DOHH2 (cell line): Measurements from ENCODE around the gene TACR2.

Source experiments
- H3F3A ChIP-seq: fragments of 200-600 bp; sonication (generic), shearing (Covaris generic); 2 replicates; pipeline ENCODE4 v1.6.0; 2016; ENCODE audit warnings: antibody characterized with exemption, mild to moderate bottlenecking; ENCODE audit not compliant: control insufficient read depth, insufficient read depth
- H3K27ac ChIP-seq: fragments of 200-600 bp; sonication (generic); 2 replicates; pipeline ENCODE4 v1.5.1; 2014; ENCODE audit warnings: low read depth, mild to moderate bottlenecking, low read length, moderate library complexity
- H3K27me3 ChIP-seq: fragments of 200-600 bp; sonication (generic); 2 replicates; pipeline ENCODE4 v1.6.1; 2014; ENCODE audit warnings: mild to moderate bottlenecking, low read length, mixed read lengths; ENCODE audit not compliant: control insufficient read depth
- H3K36me3 ChIP-seq: fragments of 200-600 bp; sonication (generic); 2 replicates; pipeline ENCODE4 v1.6.1; 2014; ENCODE audit warnings: mild to moderate bottlenecking, low read length, moderate library complexity, mixed read lengths; ENCODE audit not compliant: control insufficient read depth
- H3K4me1 ChIP-seq: fragments of 200-600 bp; sonication (generic); 2 replicates; pipeline ENCODE4 v1.6.1; 2014; ENCODE audit warnings: mild to moderate bottlenecking, low read length, mixed read lengths; ENCODE audit not compliant: control insufficient read depth
- H3K4me2 ChIP-seq: fragments of 200-600 bp; sonication (generic); 2 replicates; pipeline ENCODE4 v1.6.0; 2014; ENCODE audit warnings: mild to moderate bottlenecking, low read length, moderate library complexity
- H3K4me3 ChIP-seq: fragments of 200-600 bp; sonication (generic); 2 replicates; pipeline ENCODE4 v1.5.1; 2014; ENCODE audit warnings: mild to moderate bottlenecking, low read length, mixed read lengths
- H3K79me2 ChIP-seq: fragments of 200-600 bp; sonication (generic); 2 replicates; pipeline ENCODE4 v1.6.1; 2014; ENCODE audit warnings: mild to moderate bottlenecking, low read length, mixed read lengths; ENCODE audit not compliant: control insufficient read depth
- H3K9me2 ChIP-seq: fragments of 200-600 bp; sonication (generic); replicated peaks from 2 replicates; pipeline ENCODE4 v1.6.1; 2014; ENCODE audit warnings: mild to moderate bottlenecking, low read length, mixed read lengths; ENCODE audit not compliant: control insufficient read depth
- H3K9me3 ChIP-seq: fragments of 200-600 bp; sonication (generic); 2 replicates; pipeline ENCODE4 v1.6.1; 2014; ENCODE audit warnings: antibody characterized with exemption, low read length, mixed read lengths; ENCODE audit not compliant: control insufficient read depth, insufficient read depth
- H4K20me1 ChIP-seq: fragments of 200-600 bp; sonication (generic); 2 replicates; pipeline ENCODE4 v1.6.0; 2014; ENCODE audit warnings: low read depth, mild to moderate bottlenecking, antibody characterized with exemption, low read length, moderate library complexity; ENCODE audit not compliant: control insufficient read depth, insufficient read depth
- EZH2phosphoT487 ChIP-seq: fragments of 200-600 bp; sonication (generic); IDR thresholded peaks from 2 replicates; pipeline ENCODE4 v1.6.1; 2017; ENCODE audit warnings: borderline replicate concordance, mild to moderate bottlenecking, antibody characterized with exemption, low read length, moderate library complexity, mixed read lengths
- TF ChIP-seq, protein P1 (sequence below): fragments of 200-600 bp; sonication (generic); IDR thresholded peaks from one replicate; pipeline ENCODE4 v1.5.1; 2014; ENCODE audit warnings: antibody characterized with exemption, mild to moderate bottlenecking, low read depth, low read length; ENCODE audit not compliant: poor library complexity, severe bottlenecking

TACR2 gene

DNA sequence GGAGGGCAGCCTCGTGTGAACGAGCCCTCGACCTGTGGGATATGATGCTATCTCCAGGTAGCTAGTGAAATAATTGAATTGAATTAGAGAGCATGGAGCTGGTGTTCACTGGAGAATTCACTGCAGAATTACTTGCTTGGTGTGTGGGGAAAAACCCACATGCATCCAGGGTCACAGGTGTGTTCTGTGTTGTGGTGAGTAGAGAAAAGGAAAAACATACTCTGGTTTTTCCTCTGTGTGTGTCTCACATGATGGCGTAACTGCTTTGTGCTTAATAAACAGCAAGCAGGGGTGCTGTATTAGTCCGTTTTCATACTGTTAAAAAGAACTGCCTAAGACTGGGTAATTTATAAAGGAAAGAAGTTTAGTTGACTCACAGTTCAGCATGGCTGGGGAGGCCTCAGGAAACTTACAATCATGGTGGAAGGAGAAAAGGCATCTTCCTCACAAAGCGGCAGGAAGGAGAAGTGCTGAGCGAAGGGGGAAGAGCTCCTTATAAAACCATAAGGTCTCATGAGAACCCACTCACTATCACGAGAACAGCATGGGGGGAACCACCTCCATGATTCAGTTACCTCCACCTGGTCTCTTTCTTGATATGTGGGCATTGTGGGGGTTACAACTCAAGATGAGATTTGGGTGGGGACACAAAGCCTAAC, 62.6 kb downstream of the TACR2 start:
- H3K4me1 ChIP-seq = peaks cover 5% of the 10 kb centered on the region
- no peak overlapping the region for H3K4me2 ChIP-seq
- H3K9me2 ChIP-seq = no peaks in the 10 kb centered on the region
- no peaks in the 10 kb centered on the region for H3K27me3 ChIP-seq
- H4K20me1 ChIP-seq = 0 out of 2 replicates have a peak, but pooled peaks cover 3% of the 10 kb centered on the region
- no peak overlapping the region for H3K4me3 ChIP-seq
- peaks cover 19% of the 10 kb centered on the region for H3K79me2 ChIP-seq
- H3K9me3 ChIP-seq = no peaks in the 10 kb centered on the region
- H3K27ac ChIP-seq = no peak overlapping the region
- H3K36me3 ChIP-seq = peaks cover 12% of the 10 kb centered on the region
- H3F3A ChIP-seq = no peaks in the 10 kb centered on the region
- TF ChIP-seq, protein P1, sequence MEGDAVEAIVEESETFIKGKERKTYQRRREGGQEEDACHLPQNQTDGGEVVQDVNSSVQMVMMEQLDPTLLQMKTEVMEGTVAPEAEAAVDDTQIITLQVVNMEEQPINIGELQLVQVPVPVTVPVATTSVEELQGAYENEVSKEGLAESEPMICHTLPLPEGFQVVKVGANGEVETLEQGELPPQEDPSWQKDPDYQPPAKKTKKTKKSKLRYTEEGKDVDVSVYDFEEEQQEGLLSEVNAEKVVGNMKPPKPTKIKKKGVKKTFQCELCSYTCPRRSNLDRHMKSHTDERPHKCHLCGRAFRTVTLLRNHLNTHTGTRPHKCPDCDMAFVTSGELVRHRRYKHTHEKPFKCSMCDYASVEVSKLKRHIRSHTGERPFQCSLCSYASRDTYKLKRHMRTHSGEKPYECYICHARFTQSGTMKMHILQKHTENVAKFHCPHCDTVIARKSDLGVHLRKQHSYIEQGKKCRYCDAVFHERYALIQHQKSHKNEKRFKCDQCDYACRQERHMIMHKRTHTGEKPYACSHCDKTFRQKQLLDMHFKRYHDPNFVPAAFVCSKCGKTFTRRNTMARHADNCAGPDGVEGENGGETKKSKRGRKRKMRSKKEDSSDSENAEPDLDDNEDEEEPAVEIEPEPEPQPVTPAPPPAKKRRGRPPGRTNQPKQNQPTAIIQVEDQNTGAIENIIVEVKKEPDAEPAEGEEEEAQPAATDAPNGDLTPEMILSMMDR = no peak
- no peak for TF ChIP-seq EZH2phosphoT487
